Measurements from ENCODE around the gene PHACTR1.

The PHACTR1 gene

GRCh38 chr6:13025893-13026499, 309.4 kb downstream of the PHACTR1 start:
- DNase-seq (ENCODE audit: low read depth, low spot score): no peak

DNA sequence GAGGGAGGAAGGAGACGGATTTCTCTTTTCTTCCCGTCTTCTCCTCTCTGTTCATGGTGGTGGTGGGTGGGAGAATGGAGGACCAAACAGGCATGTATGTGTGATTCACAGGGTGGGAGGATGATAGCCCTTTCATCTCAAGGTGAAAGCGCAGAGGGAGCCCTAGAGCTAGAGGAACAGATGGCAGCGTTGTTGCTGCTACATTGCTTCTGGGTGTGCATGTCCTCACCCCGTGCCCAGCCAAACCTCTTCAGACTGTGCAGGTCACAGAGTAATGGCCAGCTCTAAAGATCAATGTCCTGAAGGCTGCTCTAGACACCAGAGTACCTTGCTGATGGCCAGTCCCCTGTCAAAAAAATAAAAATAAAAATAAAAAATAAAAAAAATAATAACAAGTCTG, 310.0 kb downstream of the PHACTR1 start:
- no peak for DNase-seq (ENCODE audit: low read depth, low spot score)

GRCh38 chr6:13027207-13027606, 310.6 kb downstream of the PHACTR1 start:
- no peak for DNase-seq (ENCODE audit: low read depth, low spot score)

DNA sequence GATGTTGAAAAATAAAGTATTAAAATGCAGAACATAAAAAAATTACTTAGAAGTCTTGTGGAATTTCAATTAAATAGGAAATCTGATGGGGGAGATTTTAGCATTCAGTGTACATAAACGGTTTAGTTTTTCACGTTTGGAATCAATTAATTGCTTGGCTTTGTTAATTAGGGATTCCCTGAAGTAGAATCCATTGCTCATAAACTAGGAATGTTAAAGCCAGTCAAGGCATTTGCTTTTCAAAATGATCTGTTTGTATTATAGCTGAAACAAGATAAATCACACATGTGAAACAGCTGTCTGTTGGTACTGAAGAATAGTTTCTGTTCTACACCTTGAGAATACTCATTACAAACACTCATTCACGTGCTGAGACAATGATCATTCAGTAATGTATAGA, 313.8 kb downstream of the PHACTR1 start:
- no peak for DNase-seq (ENCODE audit: low read depth, low spot score)

GRCh38 chr6:13032566-13032965, 316.0 kb downstream of the PHACTR1 start:
- DNase-seq (ENCODE audit: low read depth, low spot score): no peak

DNA sequence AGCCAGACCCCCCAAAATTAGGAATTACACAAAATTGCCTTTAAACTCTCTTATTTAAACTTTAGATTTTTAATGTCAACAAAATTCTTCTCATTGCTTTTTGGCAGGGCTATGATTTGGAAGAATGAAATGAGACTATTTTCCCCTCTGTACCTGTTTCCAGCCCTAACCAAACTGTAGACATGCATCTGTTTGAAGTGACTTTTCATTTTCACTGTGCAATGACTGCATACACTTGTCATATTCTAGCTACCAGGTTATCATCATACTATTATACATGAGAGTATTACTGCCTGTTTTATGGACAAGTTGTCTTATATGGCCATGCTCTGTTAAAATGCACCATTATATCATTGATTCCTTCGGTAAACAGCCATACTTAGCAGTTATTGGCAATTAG, 316.6 kb downstream of the PHACTR1 start:
- DNase-seq (ENCODE audit: low read depth, low spot score): no peak

DNA sequence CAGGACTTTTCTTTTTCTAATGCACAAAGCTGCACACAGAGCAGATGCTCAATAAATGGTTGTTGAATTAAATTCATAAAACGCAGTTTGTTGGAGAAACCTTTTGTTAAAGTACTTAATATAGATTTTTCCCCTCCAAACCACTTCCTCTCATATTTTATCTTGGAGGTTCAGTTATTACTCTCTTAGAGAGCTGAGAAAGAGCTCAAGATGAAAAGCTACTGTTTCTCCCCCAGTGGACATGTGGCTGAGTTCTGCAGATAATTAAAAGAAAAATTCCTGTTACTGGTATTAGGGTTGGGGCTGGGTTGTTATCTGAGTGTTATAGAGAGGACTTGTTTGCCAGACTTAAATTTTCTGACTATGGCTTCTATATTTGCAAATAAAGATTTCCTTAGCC, 317.7 kb downstream of the PHACTR1 start:
- no peak for DNase-seq (ENCODE audit: low read depth, low spot score)

GRCh38 chr6:13035606-13036005, 319.0 kb downstream of the PHACTR1 start:
- no peak for DNase-seq (ENCODE audit: low read depth, low spot score)

- no peak for DNase-seq (ENCODE audit: low read depth, low spot score)
Observed at GRCh38 chr6:13038315-13038714, 321.7 kb downstream of the PHACTR1 start.

- no peak for DNase-seq (ENCODE audit: low read depth, low spot score)
Observed at GRCh38 chr6:13038741-13039190, 322.2 kb downstream of the PHACTR1 start.

DNA sequence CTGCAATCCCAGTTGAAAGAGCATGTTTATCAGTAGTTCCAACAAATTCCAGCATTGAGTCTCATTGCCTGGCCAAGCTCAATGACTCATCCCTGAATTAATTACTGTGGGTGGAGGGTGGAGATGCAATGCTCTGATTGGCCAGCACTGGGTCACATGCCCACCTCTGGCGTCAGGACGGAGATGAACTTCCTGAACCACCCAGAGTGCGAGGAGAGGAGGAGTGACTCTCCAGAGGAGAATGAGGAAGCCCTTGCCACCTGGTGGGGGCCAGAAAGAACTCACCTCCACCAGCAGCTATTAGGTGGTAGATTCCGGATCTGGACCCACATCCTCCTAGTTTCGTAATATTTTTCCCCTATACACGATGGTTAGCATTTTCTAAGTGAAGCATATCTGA, 327.8 kb downstream of the PHACTR1 start:
- DNase-seq (ENCODE audit: low read depth, low spot score): peak; percentile 28

DNA sequence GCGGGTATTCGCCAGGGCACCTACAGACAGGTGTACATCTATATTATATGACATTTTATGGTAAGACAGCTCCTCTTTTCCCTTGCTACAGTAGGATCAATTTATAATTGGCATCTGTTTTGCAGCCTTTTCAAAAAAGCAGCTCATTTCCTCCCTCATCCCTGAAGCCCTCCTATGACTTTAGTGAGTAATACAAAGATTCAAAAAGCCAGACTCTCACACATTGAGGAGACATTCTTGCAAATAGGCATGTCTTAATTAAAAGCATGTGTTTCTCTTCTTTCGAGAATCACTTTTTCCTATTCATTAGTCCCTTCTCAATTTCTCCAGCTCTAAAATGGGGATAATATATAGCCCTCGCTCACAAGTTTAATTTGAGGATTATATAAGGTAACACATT, 328.3 kb downstream of the PHACTR1 start:
- no peak for DNase-seq (ENCODE audit: low read depth, low spot score)

DNA sequence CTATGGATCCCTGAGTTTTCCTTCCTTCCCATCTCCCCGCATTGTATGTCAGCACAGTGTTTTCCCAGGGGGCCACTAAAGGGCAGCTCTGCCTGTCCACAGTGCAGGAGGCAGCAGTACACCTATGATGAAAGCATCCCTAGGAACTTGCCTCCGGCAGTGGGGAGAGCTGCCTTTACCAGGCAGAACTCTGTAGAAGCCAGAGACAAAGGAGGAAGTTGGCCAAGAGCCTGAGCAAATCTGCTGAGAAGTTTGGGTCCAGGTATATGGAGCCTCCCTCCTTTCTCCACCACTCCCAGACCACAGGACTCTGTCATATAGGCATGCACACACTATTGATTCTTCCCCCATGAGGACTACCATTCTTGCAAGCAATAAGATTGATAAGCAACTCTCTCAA, 329.1 kb downstream of the PHACTR1 start:
- no peak for DNase-seq (ENCODE audit: low read depth, low spot score)

DNA sequence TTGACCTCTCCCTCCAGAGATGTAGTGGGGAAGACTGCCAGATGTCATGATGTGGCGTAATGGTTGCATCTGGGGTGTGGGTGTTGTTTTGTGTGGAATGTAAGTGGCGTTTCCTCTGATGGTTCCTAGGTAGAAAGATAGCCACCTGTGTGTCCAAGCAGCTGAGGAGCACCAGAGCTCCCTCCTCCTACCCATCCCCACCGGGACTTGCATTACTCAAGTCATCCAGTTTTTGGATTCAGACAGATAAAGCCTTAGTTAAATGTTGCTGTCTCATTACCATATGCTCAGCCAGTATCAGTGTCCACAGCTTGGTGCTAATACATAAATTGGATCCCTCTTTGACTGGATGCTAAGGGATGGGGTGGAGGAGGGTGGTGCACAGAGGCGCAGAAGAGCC, 329.5 kb downstream of the PHACTR1 start:
- no peak for DNase-seq (ENCODE audit: low read depth, low spot score)

DNA sequence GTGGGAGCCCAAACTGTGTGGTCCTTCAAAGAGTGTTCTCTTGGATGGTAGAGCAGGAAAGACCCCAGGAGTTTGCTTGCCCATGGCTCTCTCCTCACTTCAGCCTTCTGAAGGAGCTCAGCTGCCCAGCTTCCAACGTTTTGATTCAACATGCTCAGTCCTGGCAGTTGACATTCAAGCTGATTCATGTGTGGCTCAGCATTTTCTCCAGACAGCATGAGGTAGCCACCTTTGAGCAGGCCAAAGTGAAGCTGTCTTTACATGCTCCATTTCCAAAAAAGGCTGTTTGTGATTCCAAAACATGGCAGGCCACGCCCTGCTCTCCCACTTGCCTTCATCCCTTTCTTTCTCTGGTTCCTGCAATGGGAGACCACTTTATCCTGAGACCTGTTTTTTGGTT, 331.5 kb downstream of the PHACTR1 start:
- DNase-seq (ENCODE audit: low read depth, low spot score): no peak

- no peak for DNase-seq (ENCODE audit: low read depth, low spot score)
Observed at GRCh38 chr6:13049666-13050254, 333.2 kb downstream of the PHACTR1 start.

DNA sequence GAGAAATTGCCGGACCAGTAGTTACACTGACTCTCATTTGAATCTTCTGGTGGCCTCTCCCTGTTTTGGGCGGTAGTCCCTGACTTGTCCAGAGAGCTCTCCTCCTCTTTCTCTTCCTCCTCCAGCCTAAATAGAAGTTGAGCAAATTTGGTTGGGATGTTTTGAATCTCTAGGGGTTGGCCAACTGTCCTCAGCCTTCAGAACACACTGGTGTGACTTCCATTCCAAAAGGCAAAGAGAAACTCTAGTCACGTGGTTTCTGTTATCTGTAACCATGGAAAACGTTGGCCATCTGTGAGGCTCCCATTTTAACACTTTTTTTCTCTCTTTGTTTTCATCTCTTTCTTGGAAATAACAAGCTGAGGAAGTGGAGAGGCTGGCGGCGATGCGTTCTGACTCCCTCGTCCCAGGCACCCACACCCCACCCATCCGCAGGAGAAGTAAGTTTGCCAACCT, 336.5 kb downstream of the PHACTR1 start:
- no peak for DNase-seq (ENCODE audit: low read depth, low spot score)

- no peak for DNase-seq (ENCODE audit: low read depth, low spot score)
Observed at GRCh38 chr6:13058051-13058450, 341.5 kb downstream of the PHACTR1 start.

DNA sequence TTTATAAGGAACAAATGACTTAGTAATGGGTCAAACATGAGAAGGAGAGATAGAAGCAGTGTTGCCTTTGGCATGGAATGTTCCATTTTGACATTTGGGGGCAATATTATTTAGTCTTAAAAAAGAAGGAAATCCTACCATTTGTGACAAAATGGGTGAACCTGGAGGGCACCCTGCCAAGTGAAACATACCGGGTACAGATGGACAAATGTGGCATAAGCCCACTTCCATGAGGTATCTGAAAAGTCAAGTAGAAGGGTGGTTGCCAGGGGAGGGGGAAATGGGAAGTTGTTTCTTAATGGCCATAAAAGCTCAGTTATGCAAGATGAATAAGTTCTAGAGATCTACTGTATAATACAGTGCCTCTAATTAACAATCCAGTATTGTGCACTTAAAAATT, 342.5 kb downstream of the PHACTR1 start:
- no peak for DNase-seq (ENCODE audit: low read depth, low spot score)

- no peak for DNase-seq (ENCODE audit: low read depth, low spot score)
Observed at GRCh38 chr6:13063300-13063918, 346.8 kb downstream of the PHACTR1 start.

DNA sequence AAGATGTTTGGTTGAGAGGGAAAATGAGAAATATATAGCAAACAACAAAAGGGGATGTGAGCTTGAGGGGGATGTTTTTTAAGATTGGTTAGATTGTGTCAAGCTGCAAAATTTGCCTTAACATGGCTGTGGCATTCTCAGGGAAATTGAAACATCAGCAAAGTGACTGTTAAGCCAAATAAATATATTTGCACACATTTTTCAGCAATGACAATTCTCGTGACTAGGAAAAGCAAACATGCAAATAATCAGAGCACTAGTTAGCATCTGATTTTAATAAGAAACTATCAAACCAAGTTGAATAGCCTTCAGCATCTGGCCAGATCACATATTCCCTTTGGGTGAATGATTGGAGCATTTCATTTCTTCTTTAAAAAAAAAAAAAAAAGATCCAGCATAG, 349.0 kb downstream of the PHACTR1 start:
- no peak for DNase-seq (ENCODE audit: low read depth, low spot score)

- no peak for DNase-seq (ENCODE audit: low read depth, low spot score)
Observed at GRCh38 chr6:13066050-13066449, 349.5 kb downstream of the PHACTR1 start.

DNA sequence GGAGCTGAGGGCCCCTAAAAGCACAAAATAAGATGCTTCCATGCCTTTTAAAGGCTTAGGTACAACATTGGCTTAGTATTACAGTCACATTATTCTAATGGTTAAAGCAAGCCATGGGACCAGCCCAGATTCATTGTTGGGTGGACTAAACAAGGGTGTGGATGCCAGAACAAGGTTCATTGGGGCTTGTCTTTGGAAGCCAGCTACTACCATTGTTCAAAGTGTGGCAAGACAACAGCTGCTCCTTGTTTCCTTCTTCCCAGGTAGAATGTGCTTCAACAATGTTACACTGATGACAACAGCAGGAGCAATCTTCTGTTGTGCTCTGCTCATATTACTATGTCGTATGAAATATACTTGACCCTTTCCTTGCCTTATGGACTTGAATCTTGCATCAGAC, 350.3 kb downstream of the PHACTR1 start:
- DNase-seq (ENCODE audit: low read depth, low spot score): no peak
